Glutamatergic neuron (in vitro differentiated cells): ENCODE measurements around the gene CCDC106. TPM values are rescaled to one million over a fixed set of nuclear protein-coding genes. Genes with fewer than 3 reads are reported as not detected.

ENCODE experiments used
- DNase-seq: peaks from one replicate; pipeline ENCODE4 v3.0.0; 2022
- H3K27ac Mint-ChIP-seq: one replicate; pipeline ENCODE4 v1.8.0; 2020; ENCODE audit warnings: mild to moderate bottlenecking, mixed read lengths, inconsistent platforms; ENCODE audit not compliant: unreplicated experiment
- H3K27me3 Mint-ChIP-seq: one replicate; pipeline ENCODE4 v1.8.0; 2020; ENCODE audit warnings: mild to moderate bottlenecking, moderate library complexity, mixed read lengths, inconsistent platforms; ENCODE audit not compliant: unreplicated experiment
- H3K36me3 Mint-ChIP-seq: one replicate; pipeline ENCODE4 v1.8.0; 2020; ENCODE audit warnings: mild to moderate bottlenecking, mixed read lengths, inconsistent platforms; ENCODE audit not compliant: unreplicated experiment
- H3K4me1 Mint-ChIP-seq: one replicate; pipeline ENCODE4 v1.8.0; 2020; ENCODE audit warnings: mild to moderate bottlenecking, low read depth, mixed read lengths, inconsistent platforms; ENCODE audit not compliant: unreplicated experiment
- H3K4me3 Mint-ChIP-seq: one replicate; pipeline ENCODE4 v1.8.0; 2020; ENCODE audit warnings: mild to moderate bottlenecking, mixed read lengths, inconsistent platforms; ENCODE audit not compliant: unreplicated experiment
- H3K9me3 Mint-ChIP-seq: one replicate; pipeline ENCODE4 v1.8.0; 2020; ENCODE audit warnings: mild to moderate bottlenecking, moderate library complexity, mixed read lengths, inconsistent platforms; ENCODE audit not compliant: unreplicated experiment
- total RNA-seq: library from RNA; stranded (reverse); fragmentation: NEBNext Ultra II Directional; extraction: Animal tissue kit (Norgen Biotek cat#: 25700); gene quantifications from one replicate; pipeline ENCODE4 v1.2.1, GENCODE V29; 2021; ENCODE audit not compliant: unreplicated experiment
- TF ChIP-seq, protein P1 (sequence below): fragments of 200-600 bp; sonication (generic); IDR thresholded peaks from one replicate; pipeline ENCODE4 v1.5.0; 2021; ENCODE audit not compliant: partially characterized antibody, unreplicated experiment

The CCDC106 gene
- total RNA-seq, 1 donor from 2014 or later: 32.1 TPM

DNA sequence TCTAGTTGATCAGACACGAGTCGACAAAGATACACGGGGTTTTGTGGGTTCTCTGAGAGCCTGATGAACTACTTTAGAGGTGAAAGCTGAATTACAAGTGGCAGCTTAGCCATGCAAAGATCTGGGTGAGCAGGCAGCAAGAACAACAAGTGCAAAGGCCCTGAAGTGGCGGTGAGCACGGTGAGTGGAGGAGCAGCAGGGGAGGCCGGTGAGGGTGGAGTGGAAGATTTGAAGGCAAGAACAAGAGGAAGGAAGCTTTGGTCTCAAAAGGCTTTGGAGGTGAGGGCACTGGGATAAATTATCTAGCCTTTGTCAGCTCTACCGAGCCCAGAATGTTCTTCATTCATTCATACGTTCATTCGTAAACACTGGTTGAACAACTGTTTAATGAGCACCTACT is 41.2 kb upstream of the CCDC106 start:
- Mint-ChIP-seq H3K4me3 (peak overlapping the region; percentile 99), H3K4me1 (peaks cover 10% of the 10 kb centered on the region), H3K9me3 (peaks cover 7% of the 10 kb centered on the region), H3K36me3 (peaks cover 4% of the 10 kb centered on the region), H3K27ac (peak overlapping the region; percentile 94), H3K27me3 (peaks cover 15% of the 10 kb centered on the region)
- TF ChIP-seq, protein P1, sequence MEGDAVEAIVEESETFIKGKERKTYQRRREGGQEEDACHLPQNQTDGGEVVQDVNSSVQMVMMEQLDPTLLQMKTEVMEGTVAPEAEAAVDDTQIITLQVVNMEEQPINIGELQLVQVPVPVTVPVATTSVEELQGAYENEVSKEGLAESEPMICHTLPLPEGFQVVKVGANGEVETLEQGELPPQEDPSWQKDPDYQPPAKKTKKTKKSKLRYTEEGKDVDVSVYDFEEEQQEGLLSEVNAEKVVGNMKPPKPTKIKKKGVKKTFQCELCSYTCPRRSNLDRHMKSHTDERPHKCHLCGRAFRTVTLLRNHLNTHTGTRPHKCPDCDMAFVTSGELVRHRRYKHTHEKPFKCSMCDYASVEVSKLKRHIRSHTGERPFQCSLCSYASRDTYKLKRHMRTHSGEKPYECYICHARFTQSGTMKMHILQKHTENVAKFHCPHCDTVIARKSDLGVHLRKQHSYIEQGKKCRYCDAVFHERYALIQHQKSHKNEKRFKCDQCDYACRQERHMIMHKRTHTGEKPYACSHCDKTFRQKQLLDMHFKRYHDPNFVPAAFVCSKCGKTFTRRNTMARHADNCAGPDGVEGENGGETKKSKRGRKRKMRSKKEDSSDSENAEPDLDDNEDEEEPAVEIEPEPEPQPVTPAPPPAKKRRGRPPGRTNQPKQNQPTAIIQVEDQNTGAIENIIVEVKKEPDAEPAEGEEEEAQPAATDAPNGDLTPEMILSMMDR: no peak
- DNase-seq: no peak

DNA sequence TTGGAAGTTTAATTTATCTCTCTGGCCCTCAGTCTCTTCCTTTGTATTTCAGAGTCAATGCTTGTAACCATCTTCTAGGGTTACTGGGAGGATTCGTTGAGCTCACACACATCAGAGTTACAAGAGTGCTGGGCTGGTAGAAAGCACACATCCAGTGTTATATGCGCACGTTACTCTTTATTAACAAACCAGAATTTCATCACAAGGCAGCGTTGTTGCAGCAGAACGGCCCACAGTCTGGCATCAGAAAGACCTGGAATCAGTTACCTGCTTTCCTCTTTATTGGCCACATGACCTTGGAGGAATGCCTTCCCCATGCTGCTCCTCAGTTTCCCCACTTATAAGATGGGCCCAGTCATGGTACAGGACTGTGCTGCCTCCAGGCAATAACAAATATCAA is 38.7 kb upstream of the CCDC106 start:
- Mint-ChIP-seq H3K4me1 (peaks cover 10% of the 10 kb centered on the region), H3K9me3 (peaks cover 7% of the 10 kb centered on the region), H3K36me3 (peaks cover 4% of the 10 kb centered on the region), H3K27me3 (peaks cover 15% of the 10 kb centered on the region), H3K27ac (no peak overlapping the region), H3K4me3 (no peak overlapping the region)
- TF ChIP-seq, protein P1: no peak
- DNase-seq: no peak

DNA sequence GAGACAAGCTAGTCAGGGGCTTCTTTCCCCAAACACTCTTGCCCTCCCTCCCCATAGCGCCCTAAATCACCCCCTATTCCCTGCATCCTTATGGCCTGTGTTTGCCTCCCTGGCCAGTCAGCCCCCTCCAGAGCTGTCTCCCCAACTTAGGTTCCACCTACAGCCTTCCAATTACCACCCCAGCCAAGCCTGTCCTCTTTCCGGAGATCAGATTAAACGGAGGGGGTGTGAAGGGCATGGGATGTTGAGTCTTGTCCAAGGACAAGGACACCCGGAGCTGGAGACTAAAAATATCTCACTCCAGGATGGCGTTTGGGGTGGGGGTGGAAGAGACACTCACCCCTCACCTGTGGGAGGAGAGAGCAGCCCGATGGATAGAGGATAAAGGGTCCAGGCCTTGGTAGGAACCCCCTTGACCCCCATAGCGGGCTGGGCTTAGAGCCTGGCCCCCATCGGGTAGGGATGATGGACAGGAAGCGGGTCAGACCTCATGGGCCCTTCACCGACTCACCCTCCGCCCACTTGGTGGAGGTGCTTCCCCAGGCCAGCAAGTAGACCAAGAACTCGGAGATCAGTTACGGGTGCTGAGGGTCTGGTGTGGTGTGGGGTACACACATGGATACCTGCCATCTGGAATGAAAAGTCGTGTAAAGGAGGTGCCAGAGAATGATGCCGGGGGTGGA is 36.6 kb upstream of the CCDC106 start:
- H3K27ac Mint-ChIP-seq: no peak overlapping the region
- TF ChIP-seq, protein P1: no peak
- peaks cover 4% of the 10 kb centered on the region for H3K36me3 Mint-ChIP-seq
- no peak for DNase-seq
- peaks cover 8% of the 10 kb centered on the region for H3K27me3 Mint-ChIP-seq
- H3K4me1 Mint-ChIP-seq: peaks cover 4% of the 10 kb centered on the region
- no peaks in the 10 kb centered on the region for H3K9me3 Mint-ChIP-seq
- no peak overlapping the region for H3K4me3 Mint-ChIP-seq

DNA sequence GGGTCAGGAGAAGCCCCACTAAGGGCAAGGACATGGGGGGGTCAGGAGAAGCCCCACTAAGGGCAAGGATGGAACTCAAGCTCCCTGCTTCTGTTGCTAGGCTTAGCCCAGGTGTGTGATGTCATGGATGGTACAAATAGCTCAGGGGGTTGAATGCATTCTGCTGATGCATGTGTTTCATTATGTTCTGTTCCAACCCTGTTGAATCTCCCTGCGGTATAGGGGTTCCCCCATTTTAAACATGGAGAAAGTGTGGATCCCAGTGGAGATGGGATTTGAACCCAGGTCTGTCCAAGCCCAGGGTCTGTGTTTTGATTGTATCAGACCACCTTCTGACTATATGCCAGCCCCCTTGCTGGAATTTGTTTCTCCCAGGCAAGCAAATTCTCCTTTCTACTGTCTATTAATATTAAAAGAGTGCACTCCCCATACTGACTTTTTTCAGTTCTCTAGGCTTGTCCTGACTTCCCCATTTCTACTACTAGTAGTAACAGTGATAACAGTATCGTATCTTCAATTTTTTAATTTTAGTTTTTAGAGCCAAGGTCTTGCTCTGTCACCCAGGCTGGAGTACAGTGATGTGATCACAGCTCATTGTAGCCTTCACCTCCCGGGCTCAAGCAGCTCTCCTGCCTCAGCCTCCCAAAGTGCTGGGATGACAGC is 35.9 kb upstream of the CCDC106 start:
- Mint-ChIP-seq H3K27me3 (peaks cover 11% of the 10 kb centered on the region), H3K27ac (no peak overlapping the region), H3K4me3 (no peak overlapping the region), H3K36me3 (peaks cover 4% of the 10 kb centered on the region), H3K9me3 (peaks cover 2% of the 10 kb centered on the region), H3K4me1 (no peaks in the 10 kb centered on the region)
- TF ChIP-seq, protein P1: no peak
- no peak for DNase-seq

DNA sequence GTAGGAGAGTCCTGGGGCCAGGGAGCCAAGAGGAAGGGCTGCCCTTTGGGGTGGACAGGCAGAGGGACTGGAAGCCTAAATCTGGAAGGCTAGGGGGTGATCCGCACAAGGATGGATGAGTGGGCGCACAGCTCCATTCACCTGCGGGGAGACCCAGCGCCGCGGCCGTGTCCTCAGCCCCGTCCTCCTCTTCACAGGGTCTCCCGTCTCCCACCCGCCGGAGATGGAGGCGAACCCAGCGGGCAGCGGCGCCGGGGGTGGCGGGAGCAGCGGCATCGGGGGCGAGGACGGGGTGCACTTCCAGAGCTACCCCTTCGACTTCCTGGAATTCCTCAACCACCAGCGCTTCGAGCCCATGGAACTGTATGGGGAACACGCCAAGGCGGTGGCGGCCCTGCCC is 34.6 kb upstream of the CCDC106 start:
- H3K27ac Mint-ChIP-seq: no peak overlapping the region
- TF ChIP-seq, protein P1: no peak
- H3K4me1 Mint-ChIP-seq: no peaks in the 10 kb centered on the region
- no peak overlapping the region for H3K4me3 Mint-ChIP-seq
- no peak for DNase-seq
- peaks cover 6% of the 10 kb centered on the region for H3K9me3 Mint-ChIP-seq
- peaks cover 11% of the 10 kb centered on the region for H3K36me3 Mint-ChIP-seq
- peaks cover 10% of the 10 kb centered on the region for H3K27me3 Mint-ChIP-seq
